ENCODE measurements around the gene CDCA4.

DNA sequence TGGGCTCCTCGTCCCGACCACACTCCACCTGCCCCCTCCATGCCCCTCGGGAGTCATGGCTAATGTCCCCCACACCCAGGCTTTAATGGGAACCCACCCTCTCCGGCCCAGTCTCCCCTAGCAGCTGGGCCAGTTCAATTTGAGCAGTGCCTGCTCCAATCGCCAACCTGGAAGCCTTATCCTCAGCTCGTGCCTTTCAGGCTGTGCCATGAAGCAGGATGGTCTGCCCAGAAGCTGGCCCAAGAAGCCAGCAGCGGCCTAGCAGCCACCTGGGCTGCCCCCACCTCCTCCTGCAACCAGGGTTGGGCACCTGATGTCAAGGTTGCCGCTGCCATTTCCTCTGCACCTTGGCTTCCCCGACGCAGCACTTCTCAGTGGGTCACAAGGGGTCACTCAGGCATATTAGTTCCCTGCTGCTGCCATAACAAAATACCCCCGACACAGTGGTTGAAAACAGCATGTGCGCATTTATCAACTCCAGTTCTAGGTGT is 37.6 kb downstream of the CDCA4 start:
- TF ChIP-seq POLR2A (IDR thresholded peaks at IDR 0.05): no peak
- TF ChIP-seq CTCF (IDR thresholded peaks at IDR 0.05): no peak
- TF ChIP-seq EP300 (IDR thresholded peaks at IDR 0.05): no peak

Measured in tibial nerve (tissue), 4 donors.